Measurements from ENCODE around the gene AIMP1. TPM values are rescaled to one million over a fixed set of nuclear protein-coding genes. Genes with fewer than 3 reads are reported as not detected.

Gene AIMP1
- 10 to 100 TPM; 26.5 to 33.0 (median 30.0) TPM for total RNA-seq

GRCh38 chr4:106315968-106316772 is at the start of gene AIMP1, which contains the start of gene TBCK:
TSS of gene AIMP1 (plus strand) at chr4:106316550. CDS start at chr4:106325010, 8,460 bp downstream.
TSS of gene TBCK (minus strand) at chr4:106316209. CDS start at chr4:106308960, 7,249 bp downstream.
- Histone ChIP-seq H3K36me3 (no peaks in the 10 kb centered on the region), H3K27me3 (no peaks in the 10 kb centered on the region), H3K27ac (peak within 1 kb of the TSS; percentile 80 to 90 (median 89)), H3K4me1 (peaks cover 9 to 25% of the 10 kb centered on the region in 2 donors), H3K4me3 (replicated peaks in 1 of 3) (peak within 1 kb of the TSS; percentile 38 to 68 (median 58)), H3K9me3 (no peaks in the 10 kb centered on the region)
- TF ChIP-seq CTCF (IDR thresholded peaks at IDR 0.05) = no peak
- peak; percentile 13 to 67 for TF ChIP-seq POLR2A (IDR thresholded peaks at IDR 0.05)
- intact Hi-C loops (cut with DNase I) = no loop called here
- WGBS, 2 donors = 0 to 1% methylated on average over 34 to 44 of the region's 44 CpGs
- peak; percentile 84 to 89 for DNase-seq

- Histone ChIP-seq H3K27me3 (no peaks in the 10 kb centered on the region), H3K27ac (no peak overlapping the region), H3K36me3 (no peaks in the 10 kb centered on the region), H3K4me1 (peaks cover 0 to 4% of the 10 kb centered on the region in 2 donors), H3K4me3 (replicated peaks in 1 of 3) (no peak overlapping the region), H3K9me3 (no peaks in the 10 kb centered on the region)
- TF ChIP-seq CTCF (IDR thresholded peaks at IDR 0.05) (no peak), POLR2A (IDR thresholded peaks at IDR 0.05) (no peak)
- no peak for DNase-seq
- intact Hi-C loops (cut with DNase I) = no loop called here
Measured at GRCh38 chr4:106268786-106269185, 47.6 kb upstream of the AIMP1 start.

- peaks cover 0 to 4% of the 10 kb centered on the region in 2 donors for H3K4me1 ChIP-seq
- H3K9me3 ChIP-seq = no peaks in the 10 kb centered on the region
- no peak overlapping the region for H3K27ac ChIP-seq
- no peak overlapping the region for H3K4me3 ChIP-seq (replicated peaks in 1 of 3)
- H3K36me3 ChIP-seq = no peaks in the 10 kb centered on the region
- no peaks in the 10 kb centered on the region for H3K27me3 ChIP-seq
- DNase-seq = no peak
- WGBS, 2 donors = 85 to 90% methylated on average over 2 of the region's 2 CpGs
- TF ChIP-seq POLR2A (IDR thresholded peaks at IDR 0.05) (no peak), CTCF (IDR thresholded peaks at IDR 0.05) (no peak)
- intact Hi-C loops (cut with DNase I) = no loop called here
Measured at GRCh38 chr4:106269711-106270110, 46.6 kb upstream of the AIMP1 start.

- Histone ChIP-seq H3K27ac (no peak overlapping the region), H3K27me3 (no peaks in the 10 kb centered on the region), H3K9me3 (no peaks in the 10 kb centered on the region), H3K4me3 (replicated peaks in 1 of 3) (no peak overlapping the region), H3K4me1 (peaks cover 0 to 4% of the 10 kb centered on the region in 2 donors), H3K36me3 (no peaks in the 10 kb centered on the region)
- DNase-seq = no peak
- TF ChIP-seq POLR2A (IDR thresholded peaks at IDR 0.05) (no peak), CTCF (IDR thresholded peaks at IDR 0.05) (no peak)
- intact Hi-C loops (cut with DNase I) = no loop called here
- WGBS, 2 donors = 81 to 88% methylated on average over 1 of the region's 1 CpG
Measured at GRCh38 chr4:106270736-106271135, 45.6 kb upstream of the AIMP1 start.

GRCh38 chr4:106273831-106274230 is 42.5 kb upstream of the AIMP1 start:
- Histone ChIP-seq H3K4me1 (peaks cover 0 to 2% of the 10 kb centered on the region in 2 donors), H3K9me3 (no peaks in the 10 kb centered on the region), H3K27ac (no peak overlapping the region), H3K36me3 (no peaks in the 10 kb centered on the region), H3K27me3 (no peaks in the 10 kb centered on the region), H3K4me3 (replicated peaks in 1 of 3) (no peak overlapping the region)
- TF ChIP-seq POLR2A (IDR thresholded peaks at IDR 0.05) (no peak), CTCF (IDR thresholded peaks at IDR 0.05) (no peak)
- WGBS, 2 donors = 71 to 80% methylated on average over 2 of the region's 2 CpGs
- intact Hi-C loops (cut with DNase I) = no loop called here
- no peak for DNase-seq
